HG03280 (cell line): ENCODE results near the gene TMEM250.
A peak's percentile ranks its signal among the peaks of the same experiment; 100 is the strongest.

Source experiments
- ATAC-seq: cut with Tn5 transposase; IDR thresholded peaks from one replicate; pipeline ENCODE4 v1.9.1; 2021; ENCODE audit warnings: mild to moderate bottlenecking, moderate library complexity; ENCODE audit not compliant: unreplicated experiment

TMEM250 gene

DNA sequence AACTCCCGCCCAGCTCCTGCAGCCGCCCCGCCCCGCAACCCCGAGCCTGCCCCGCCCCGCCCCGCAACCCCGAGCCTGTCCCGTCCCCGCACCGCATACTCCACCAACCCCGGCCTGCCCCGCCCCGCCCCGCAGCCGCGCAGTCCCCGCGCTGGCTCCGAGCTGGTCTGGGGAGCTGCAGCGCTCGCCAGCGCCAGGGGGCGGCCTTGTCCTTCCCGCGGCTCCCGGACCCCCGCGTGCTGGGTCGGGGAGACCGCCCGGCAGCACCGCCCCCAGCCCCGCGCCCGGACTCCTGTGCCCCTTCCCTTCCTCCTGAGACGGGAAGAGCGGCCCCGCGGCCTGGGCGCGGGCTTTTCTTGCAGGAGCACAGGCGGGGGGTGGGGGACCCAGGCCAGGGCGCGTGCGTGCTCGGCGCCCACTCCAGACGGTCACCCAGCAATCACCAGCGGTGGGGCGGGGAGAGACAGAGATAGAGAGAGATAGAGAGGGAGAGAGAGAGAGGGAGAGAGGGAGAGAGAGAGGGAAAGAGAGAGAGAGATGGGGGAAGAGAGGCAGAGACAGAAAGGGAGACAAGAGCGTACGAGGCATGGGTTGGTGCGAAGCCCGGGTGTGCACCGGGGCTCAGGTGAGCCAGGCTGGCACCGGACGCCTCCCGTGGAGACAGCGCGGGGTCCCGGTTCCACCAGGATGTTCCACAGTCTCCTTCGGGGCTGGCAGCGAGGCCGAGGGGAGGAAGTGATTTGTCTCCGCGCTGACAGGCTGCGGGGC is 14.7 kb upstream of the TMEM250 start:
- no peak for ATAC-seq

DNA sequence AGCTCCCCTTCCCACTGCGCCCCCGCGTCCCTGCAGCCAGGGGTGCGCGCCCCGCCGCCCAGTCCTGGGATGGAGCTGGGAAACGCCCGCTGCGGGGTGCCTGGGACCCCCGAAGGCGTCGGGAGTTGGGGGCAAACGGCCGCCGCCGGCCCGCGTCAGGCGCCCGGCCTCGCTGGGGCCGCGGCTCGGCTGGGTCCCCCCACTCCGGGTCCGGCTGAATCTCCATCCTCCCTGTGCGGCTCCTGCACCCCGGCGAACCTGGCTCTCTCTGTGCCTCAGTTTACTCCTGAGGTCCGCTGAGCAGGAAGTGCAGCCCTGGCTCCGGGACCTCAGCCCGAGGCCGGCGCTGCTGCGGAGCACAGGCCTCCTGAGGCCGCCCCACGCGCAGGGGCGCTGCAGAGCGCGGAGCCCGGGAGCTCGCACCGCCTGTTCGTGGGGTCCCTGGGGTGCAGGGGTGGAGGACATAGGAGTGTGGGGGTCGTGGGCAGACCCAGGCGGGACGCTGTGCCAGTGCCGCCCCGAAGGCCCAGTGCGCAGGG is 13.9 kb upstream of the TMEM250 start:
- ATAC-seq: no peak

DNA sequence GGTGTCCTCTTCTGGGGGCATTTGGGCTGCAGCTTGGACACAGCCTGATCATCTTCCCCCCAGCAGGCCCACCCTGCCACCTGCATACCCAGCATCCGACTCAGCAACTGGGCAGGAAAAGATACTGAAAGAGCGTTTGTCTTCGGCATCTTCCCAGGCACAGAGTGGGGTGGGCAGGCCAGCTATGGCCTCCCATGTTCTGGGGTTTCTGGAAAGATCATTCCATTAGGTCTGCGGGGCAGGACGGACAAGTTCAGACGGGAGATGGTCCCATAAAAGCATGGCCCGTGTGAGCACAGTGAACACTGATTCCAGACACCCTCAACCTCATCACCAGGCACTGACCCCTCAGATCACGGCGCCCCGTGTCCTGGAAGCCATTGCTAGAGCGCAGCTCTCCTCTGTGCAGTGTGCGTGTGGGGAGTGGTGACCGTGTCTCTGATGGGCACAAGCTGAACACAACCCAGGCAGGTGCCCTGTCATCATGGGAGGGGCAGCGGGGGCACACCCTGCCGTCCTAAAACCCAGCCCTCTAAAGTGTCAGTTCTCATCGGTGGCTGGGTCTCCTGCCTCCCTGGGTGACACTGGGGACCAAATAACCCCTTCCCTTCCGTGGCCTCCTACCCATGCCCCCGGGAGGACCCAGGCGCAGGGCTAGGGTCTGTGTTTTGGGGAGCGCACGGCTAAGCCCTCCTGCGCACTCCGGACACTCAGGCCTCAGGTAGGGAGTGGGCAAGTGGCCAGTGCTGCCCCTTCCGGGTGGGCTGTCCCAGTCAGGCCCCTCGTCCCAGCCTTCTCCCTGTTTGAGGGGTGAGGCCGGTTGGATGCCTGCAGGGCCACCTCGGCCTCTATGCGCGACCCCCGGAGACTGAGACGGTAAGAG is 13.2 kb upstream of the TMEM250 start:
- ATAC-seq: no peak

DNA sequence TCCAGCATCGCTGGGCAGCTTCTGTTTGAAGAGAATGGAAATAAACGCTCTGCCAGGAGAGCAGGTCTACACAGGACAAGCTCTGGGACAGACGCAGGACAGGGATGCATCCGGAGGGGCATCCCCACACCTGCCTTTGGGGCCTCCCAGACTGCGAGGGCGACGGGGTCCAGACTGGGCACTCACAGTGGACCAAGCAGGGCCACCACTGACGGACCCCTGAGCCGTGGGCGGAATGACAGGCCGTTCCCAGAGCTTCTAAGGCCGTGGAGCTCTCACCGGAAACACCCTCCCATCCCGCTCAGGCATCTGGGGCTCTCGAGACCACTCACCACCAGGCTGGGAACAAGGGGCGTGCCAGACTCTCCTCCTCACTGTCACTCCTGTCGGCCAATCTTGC is 10.5 kb upstream of the TMEM250 start:
- ATAC-seq: no peak

DNA sequence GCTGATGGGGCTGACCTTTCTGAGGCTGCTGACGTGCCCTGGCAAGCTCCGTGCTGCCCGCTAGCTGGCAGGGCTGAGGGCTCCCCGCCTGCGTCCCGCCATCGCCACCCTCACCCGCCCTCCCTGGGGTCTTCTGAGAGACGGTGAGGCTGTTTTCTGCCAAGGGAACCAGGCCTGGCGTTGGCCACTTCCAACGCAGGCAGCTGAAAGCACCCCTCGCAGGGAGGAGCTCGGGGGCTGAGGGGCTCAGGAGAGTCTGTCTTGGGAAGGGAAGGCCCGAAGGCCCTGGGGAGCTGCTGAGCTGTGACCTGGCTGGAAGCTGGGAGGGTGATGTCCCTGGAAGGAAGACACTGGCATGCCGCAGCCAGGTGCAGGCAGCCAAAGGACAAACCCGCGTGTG is 9.8 kb upstream of the TMEM250 start:
- ATAC-seq: no peak

DNA sequence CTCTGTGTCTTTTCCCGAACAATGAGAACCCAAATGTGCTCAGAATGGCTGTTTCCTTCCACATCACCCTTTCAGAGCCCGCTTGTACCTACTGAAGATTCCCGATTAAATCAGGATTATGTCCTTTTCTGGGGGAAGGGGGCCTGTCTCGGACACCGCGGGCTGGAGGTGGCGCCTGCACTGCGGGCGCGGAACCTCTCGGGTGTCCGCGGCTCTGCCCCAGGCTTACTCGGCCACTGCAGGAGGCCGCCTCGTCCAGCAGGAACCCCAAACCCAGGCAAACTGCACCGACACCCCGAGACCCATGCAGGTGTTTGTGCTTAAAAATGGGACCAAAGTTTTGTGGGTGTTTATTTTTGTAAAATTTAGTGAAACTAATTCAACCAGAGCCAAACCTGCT is 8.6 kb upstream of the TMEM250 start:
- no peak for ATAC-seq

DNA sequence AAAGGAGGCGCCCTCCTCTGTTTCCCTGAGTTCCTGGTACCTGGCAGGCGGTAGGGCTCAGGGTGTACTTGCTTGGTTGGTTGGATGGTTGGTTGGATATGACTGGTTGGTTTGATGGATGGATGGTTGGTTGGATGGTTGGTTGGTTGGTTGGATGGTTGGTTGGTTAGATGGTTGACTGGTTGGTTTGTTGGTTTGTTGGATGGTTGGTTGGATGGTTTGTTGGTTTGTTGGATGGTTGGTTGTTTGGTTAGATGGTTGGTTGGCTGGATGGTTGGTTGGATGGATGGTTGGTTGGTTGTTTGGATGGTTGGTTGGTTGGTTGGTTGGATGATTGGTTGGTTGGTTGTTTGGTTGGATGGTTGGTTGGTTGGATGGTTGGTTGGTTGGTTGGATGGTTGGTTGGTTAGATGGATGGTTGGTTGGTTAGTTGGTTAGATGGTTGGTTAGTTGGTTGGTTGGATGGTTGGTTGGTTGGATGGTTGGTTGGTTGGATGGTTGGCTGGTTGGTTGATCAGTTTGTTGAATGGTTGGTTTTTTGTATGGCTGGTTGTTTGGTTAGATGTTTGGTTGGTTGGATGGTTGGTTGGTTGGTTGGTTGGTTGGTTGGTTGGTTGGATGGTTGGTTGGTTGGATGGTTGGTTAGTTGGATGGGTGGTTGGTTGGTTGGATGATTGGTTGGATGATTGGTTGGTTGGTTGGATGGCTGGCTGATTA is 6.5 kb upstream of the TMEM250 start:
- no peak for ATAC-seq

DNA sequence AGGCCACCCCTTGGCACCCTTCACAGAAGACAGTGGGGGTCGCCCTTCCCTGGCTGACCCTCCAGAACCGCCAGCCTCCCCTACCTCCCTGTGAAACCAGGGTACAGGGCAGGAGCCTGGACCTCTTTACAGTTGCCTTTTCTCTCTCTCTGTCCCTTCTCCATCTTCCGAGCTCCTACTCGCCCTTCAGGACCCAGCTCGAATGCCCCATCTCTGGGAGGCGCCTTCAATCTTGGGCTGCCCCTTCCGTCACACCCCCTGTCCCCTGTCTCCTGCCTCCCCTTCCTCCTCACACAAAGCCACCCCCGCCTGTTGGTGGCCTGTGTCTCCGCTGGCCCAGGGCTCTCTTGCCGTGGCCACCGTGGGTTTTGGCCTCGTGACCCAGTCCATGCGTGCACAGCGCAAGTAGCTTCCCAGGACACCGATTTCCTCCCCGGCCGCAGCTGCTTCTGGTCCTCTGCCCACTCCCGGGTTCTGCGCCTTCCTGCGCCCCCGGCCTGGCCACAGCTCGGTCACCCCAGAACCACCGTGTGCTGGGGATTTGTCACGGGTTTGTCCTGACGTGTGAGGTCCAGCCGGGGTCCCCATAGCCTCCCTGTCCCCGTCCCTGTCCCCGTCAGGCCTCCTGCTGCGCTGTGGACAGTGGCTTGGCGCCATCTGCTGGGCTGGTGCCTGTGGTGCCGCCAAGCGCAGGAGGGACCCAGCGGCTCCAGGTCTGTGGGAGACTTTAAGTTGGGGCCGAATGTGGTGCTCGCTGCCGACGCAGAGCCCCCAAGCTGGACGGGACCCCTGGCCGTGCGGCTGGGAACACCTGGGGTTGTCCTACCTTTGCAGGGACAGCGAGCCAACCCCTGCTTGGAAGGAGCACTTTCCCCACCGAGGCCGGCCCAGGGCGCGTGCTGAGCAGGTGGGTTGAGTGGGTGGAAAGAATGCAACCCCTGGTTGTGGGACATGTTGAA is 4.0 kb upstream of the TMEM250 start:
- ATAC-seq: no peak

DNA sequence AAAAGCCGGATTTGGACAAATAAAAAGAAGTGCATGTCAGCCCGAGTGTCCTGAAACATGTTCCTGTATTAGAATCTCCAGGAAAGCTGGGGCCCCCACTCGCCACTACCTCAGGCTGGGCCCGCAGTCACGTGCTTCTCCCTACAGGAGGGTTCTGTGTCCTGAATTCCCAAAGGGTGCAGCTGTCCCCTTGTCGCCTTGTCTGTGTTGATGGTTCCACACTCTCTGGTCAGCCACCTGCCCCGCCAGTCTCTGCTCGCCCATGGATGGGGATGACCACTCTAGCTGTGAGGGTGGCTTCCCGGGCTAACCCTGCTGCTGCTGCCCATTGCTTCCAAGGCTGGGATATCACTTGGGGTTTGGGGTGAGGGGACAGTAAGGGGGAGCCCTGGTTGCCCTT is 3.1 kb upstream of the TMEM250 start:
- ATAC-seq: no peak

DNA sequence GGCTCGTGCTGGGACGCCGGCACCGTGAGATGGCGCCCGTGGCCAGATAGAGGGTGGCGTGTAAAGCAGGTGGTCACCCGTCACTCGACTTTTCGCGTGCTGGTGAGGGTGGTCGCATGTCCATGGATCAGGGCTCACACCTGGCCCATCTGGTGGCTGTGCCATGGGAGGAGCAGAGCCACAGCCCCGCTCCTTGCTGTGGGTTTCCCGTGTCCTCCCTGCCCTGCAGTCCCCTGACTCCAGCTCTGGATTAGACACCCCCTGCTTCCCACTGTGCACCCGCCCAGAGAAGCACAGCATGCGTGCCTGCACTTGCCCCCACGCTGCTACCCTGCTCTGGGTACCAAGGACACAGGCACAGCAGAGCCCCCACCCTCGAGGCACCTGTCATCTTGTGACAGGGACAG is 1.8 kb upstream of the TMEM250 start:
- ATAC-seq: no peak

DNA sequence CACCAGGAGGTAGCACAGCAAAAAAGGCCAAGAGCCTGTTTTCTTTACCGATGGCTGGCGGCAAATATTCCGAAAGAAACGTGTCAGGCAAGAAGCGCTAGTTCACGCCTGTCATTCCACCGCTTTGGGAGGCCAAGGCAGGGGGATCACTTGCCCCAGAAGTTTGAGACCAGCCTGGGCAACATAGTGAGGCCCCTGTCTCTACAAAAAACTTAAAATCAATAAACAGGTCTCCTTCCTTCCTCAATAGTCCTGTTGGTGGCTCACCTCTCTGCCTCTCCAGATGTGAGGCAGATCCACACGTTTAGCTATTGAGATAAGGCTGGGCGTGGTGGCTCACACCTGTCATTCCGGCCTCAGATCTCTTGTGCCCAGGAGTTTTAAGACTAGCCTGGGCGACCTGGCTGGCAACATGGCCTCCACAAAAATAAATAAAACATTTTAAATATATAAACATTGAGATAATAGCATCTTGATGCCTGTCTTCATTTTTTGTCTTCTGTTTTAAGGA is 1.3 kb upstream of the TMEM250 start:
- no peak for ATAC-seq

DNA sequence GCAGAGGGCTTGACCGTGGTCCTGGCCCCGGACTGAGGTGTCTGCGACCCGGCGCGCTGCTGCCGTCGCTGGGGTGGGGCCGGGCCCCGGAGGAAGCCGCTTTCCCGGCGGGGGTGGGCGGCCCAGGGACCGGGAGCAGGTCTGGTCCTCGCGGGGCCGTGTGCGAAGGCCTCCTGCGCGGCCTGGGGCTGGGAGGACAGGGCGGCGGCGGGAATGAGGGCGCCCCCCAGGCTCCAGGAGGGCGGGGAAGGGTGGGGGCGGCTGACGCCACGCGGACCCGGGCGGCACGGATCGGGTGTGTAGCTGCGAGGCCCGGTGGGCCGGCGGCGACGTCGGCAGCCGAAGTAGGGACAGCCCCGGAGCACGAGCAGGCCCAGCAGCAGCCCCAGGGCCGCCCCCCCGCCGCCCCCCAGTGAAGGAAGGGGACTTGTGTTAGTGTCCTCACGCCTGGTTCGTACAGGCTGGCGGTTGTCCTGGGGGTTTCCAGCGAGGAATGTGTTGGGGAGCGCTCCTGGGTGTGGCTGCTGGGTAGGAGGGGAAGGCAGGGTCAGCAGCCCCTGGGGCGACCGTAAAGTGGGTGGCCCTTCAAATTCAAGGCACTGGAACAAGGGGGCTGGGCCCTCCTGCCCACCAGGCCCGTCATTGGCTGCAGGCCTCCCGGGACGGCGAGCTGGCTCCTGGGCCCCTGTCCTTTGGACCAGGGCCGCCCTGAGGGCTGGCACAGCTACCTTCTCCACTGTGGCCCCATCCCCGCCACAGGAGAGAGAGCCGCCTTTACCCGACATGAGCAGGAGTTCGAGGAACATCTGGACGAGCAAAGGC is 597 bp upstream of the TMEM250 start:
- ATAC-seq: no peak

DNA sequence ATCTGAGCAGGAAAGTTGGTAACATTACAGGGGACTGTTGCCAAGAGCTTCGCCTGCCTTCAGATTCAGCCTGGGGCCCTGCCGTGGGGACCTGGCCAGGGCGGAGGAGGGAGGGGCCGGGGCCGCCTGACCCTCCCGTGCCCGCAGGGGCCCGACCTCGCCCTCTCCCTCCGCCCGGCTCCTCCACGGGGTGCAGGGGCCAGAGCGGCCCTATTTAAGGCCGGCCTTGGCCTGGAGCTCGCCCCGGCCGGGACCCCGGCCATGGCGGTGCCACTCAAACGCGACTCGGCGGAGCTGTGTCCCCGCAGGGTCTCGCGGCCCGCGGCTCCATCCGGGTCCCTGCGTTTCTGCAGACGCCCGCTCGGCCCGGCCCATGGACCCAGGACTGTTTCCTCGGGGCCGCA is 757 bp downstream of the TMEM250 start:
- ATAC-seq: peak; percentile 1

DNA sequence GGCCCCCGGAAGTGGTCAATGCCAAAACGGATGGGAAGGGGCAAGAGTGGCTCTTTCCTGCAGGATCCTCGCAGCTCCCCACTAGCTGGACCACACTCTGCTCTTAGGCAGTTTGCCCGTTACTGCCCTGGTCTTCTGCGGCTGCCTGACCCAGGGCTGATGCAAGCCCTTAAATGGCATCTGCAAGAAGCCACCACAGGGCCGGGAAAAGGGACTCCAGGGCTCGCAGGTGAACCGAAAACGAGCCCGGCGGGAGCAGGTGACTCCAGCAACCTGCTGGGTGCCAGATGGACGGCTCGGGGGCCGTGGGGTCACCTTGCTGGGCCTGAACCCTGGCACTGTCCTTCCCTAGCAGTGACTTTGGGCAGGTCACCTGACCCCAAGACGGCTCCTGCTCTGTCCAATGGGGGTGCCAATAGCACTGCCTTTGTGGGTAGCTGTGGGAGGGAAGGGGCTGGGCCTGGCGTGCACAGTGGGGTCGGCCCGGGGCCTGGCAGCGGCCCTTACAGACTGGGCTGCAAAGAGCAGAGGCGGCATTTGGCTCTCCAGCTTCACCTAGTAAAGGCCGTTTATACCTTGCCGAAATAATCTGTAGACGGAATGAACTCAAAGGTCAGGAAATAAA is 1.3 kb downstream of the TMEM250 start:
- no peak for ATAC-seq

DNA sequence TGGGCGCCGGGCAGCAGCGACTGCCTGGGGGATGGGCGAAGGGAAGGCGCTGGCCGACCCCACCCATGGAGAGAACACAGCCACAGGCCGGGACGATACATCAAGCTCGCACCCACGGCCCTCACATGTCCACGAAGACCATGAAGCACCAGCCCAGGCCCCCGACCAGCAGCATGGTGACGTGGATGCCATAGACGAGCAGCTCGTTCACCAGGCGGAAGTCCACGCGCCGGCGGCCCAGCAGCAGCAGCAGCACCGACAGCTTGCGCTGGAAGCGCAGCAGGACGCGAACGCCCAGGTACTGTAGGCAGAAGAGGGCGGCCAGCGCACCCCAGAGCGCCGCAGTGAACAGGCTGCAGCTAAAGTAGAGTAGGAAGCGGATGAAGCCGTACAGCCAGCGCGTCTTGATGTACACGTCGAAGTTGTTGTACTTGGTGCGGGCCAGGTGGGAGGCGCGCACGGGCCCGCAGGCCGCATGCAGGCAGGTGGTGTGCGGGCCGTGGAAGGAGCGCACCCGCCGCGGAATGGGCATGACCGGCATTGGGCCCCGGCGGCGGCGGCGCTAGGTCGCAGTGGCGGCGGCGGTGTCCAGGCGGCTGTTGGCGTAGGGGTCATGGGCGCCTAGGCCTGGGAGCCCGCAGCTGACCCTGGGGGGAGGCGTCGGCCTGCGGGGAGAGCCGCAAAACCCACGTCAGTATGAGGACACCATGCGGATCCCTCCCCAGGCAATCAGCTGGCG is 2.1 kb downstream of the TMEM250 start:
- no peak for ATAC-seq

DNA sequence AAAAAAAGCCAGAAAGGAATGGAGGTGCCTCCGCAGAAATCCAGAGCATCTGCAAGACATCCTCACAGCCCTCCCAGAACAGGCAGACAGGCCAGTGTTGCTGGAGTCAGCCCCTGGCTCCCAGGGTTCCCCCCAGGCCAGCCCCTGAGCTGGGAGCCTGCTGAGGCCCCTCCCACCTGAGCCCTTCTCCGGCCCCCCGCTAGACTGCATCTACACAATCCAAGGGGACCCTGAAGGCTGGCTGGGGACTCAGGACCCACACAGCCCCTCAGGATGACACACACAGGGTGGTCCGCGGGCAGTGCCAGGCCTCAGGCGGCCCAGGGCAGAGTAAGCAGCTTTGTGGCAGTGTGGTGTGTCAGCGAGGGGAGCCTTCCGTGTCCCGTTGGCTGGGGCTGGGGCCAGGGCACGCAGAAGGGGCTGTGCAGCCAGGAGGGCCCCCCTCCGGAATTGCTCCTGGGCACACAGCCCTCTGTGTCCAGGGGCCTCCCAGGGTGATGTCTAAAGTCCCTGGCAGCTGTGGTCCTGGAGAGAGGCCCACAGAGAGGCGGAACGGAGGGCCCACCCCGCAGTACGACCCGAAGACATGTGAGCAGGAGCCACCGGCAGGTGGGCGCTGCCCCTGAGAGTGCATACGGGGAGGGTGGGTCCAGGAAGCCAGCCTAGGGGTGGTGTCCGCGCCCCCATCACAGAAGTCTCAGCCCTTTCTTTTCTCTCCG is 2.9 kb downstream of the TMEM250 start:
- ATAC-seq: no peak

DNA sequence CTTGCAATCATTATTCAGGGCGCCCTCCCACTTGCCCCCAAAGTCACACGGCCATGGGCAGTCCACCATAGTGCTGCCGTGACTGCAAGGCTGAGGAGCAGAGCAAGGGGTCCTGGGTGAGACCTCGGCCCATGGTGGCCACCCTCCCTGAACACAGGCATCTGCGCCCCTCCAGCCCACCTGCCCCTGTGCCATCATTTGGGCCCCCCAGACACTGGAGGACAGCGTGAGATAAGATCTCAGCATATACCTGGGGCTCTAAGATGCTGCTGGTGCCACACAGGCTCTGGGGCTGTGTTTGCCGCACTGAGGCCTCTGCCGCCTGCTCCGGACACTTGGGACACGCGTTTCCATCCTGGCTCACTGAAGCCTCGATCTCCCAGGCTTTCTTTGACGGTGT is 3.5 kb downstream of the TMEM250 start:
- no peak for ATAC-seq
